Thoracic aorta (tissue), 2 donors: ENCODE results near the gene SFTPD. TPM values are rescaled to one million over a fixed set of nuclear protein-coding genes. Genes with fewer than 3 reads are reported as not detected.
"Not testable (repeated sequence)": the region's sequence is repeated elsewhere in the genome, so short reads cannot be mapped to it uniquely, and the experiment has no call there.

ENCODE experiments used
- ATAC-seq: fragments of 150-250 bp; one replicate; pipeline ENCODE4 v1.8.0; 2017; ENCODE audit warnings: low read depth; ENCODE audit not compliant: insufficient number of reproducible peaks, low FRiP score
- DNase-seq: peaks from one replicate; pipeline ENCODE4 v3.0.0-alpha.2; 2020; ENCODE audit warnings: low spot score
- H3K27ac ChIP-seq, 2 donors: fragments of 200-600 bp; sonication (generic); 1 replicate in 1 of 2; 2 replicates in 1 of 2; pipeline ENCODE4 v1.5.1; 2016; ENCODE audit warnings: mild to moderate bottlenecking in 2 of 2, moderate library complexity in 2 of 2
- H3K27me3 ChIP-seq: fragments of 200-600 bp; sonication (generic); replicated peaks from 2 replicates; pipeline ENCODE4 v1.6.0; 2016; ENCODE audit warnings: mild to moderate bottlenecking; ENCODE audit not compliant: insufficient read depth
- H3K36me3 ChIP-seq: fragments of 200-600 bp; sonication (generic); one replicate; pipeline ENCODE4 v1.5.1; 2016
- H3K4me1 ChIP-seq, 2 donors: fragments of 200-600 bp; sonication (generic); 1 replicate in 1 of 2; 2 replicates in 1 of 2; pipeline versions ENCODE4 v1.5.1 to v1.6.0; 2016; ENCODE audit warnings: low read depth in 2 of 2, mild to moderate bottlenecking in 1 of 2; ENCODE audit not compliant: control insufficient read depth in 1 of 2
- H3K4me3 ChIP-seq: fragments of 200-600 bp; sonication (generic); 2 replicates; pipeline ENCODE4 v1.5.1; 2016; ENCODE audit warnings: mild to moderate bottlenecking
- H3K9me3 ChIP-seq: fragments of 200-600 bp; sonication (generic); 2 replicates; pipeline ENCODE4 v1.5.1; 2016
- CTCF ChIP-seq: fragments of 200-600 bp; sonication (generic); IDR thresholded peaks from one replicate; pipeline ENCODE4 v1.5.1; 2019; ENCODE audit warnings: antibody characterized with exemption
- total RNA-seq, 2 donors: library from RNA; depleted of rRNA; stranded (reverse); fragments of >200 nt; gene quantifications; one replicate each; pipeline versions ENCODE4 v1.1.0 to v1.2.3, GENCODE V29; 2016

SFTPD gene
- 1 to 10 TPM in 1 of 2 donors, not detected in 1; 2.6 TPM for total RNA-seq

GRCh38 chr10:79948976-79949722 is at the start of gene SFTPD:
SFTPD (minus strand) TSS chr10:79949105; CDS start chr10:79946659, 2,446 bp downstream.
- H3K4me3 ChIP-seq = no peak within 1 kb of the TSS
- H3K4me1 ChIP-seq = no peaks in the 10 kb centered on the region
- H3K36me3 ChIP-seq = no peaks in the 10 kb centered on the region
- ATAC-seq (no peak), DNase-seq (no peak)
- H3K27me3 ChIP-seq = no peaks in the 10 kb centered on the region
- no peak for TF ChIP-seq CTCF
- H3K27ac ChIP-seq = no peak within 1 kb of the TSS
- peaks cover 13% of the 10 kb centered on the region for H3K9me3 ChIP-seq

GRCh38 chr10:79995979-79996634 is 47.2 kb upstream of the SFTPD start:
- DNase-seq (no peak), ATAC-seq (no peak)
- H3K27me3 ChIP-seq = no peaks in the 10 kb centered on the region
- H3K27ac ChIP-seq = no peak overlapping the region
- no peaks in the 10 kb centered on the region for H3K9me3 ChIP-seq
- H3K36me3 ChIP-seq = no peaks in the 10 kb centered on the region
- no peaks in the 10 kb centered on the region for H3K4me1 ChIP-seq
- no peak overlapping the region for H3K4me3 ChIP-seq
- no peak for TF ChIP-seq CTCF

GRCh38 chr10:79994556-79994955 is 45.7 kb upstream of the SFTPD start:
- H3K4me1 ChIP-seq = no peaks in the 10 kb centered on the region
- peaks cover 3% of the 10 kb centered on the region for H3K9me3 ChIP-seq
- DNase-seq (no peak), ATAC-seq (no peak)
- no peaks in the 10 kb centered on the region for H3K27me3 ChIP-seq
- H3K4me3 ChIP-seq = no peak overlapping the region
- no peaks in the 10 kb centered on the region for H3K36me3 ChIP-seq
- TF ChIP-seq CTCF = no peak
- H3K27ac ChIP-seq = no peak overlapping the region

- ATAC-seq, H3K27ac ChIP-seq, H3K9me3 ChIP-seq, H3K36me3 ChIP-seq, H3K4me3 ChIP-seq, H3K4me1 ChIP-seq, H3K27me3 ChIP-seq, DNase-seq: not testable (repeated sequence)
Measured at GRCh38 chr10:79988199-79988598, 39.3 kb upstream of the SFTPD start.

- not testable (repeated sequence) for H3K27ac ChIP-seq, ATAC-seq, H3K9me3 ChIP-seq, H3K36me3 ChIP-seq, H3K27me3 ChIP-seq, H3K4me3 ChIP-seq, DNase-seq, H3K4me1 ChIP-seq
Measured at GRCh38 chr10:79986661-79987060, 37.8 kb upstream of the SFTPD start.

- no peak overlapping the region for H3K4me3 ChIP-seq
- no peaks in the 10 kb centered on the region for H3K36me3 ChIP-seq
- no peak overlapping the region for H3K27ac ChIP-seq
- H3K4me1 ChIP-seq = peaks cover 10 to 16% of the 10 kb centered on the region in 2 donors
- DNase-seq (no peak), ATAC-seq (no peak)
- H3K9me3 ChIP-seq = peaks cover 8% of the 10 kb centered on the region
- TF ChIP-seq CTCF = no peak
- no peaks in the 10 kb centered on the region for H3K27me3 ChIP-seq
Measured at GRCh38 chr10:79985481-79986072, 36.7 kb upstream of the SFTPD start.
